ENCODE results near the gene ABL1.

- TF ChIP-seq CTCF (IDR thresholded peaks at IDR 0.05) (no peak), TAF1 (IDR thresholded peaks at IDR 0.05; ENCODE audit: borderline replicate concordance, low read depth, low read length) (no peak), GATA2 (CRISPR knock-in tag; IDR thresholded peaks at IDR 0.05) (no peak), MXI1 (IDR thresholded peaks at IDR 0.05; ENCODE audit: low read depth, low read length) (no peak), ELF1 (IDR thresholded peaks at IDR 0.05) (no peak), NRF1 (IDR thresholded peaks at IDR 0.05; ENCODE audit: low read depth, low read length) (no peak), RAD21 (IDR thresholded peaks at IDR 0.05; ENCODE audit: low read length) (no peak), EZH2phosphoT487 (IDR thresholded peaks at IDR 0.05; ENCODE audit: borderline replicate concordance, low read depth) (no peak), USF1 (IDR thresholded peaks at IDR 0.05; ENCODE audit: borderline replicate concordance, low read depth) (no peak), YY1 (IDR thresholded peaks at IDR 0.05; ENCODE audit: low read depth) (no peak)
Observed at GRCh38 chr9:130880599-130881220, 45.7 kb downstream of the ABL1 start.

Measured in SK-N-SH (cell line).